SK-N-MC (cell line): ENCODE data around the gene SLC51B.
"Not testable (repeated sequence)": the region's sequence is repeated elsewhere in the genome, so short reads cannot be mapped to it uniquely, and the experiment has no call there.

Experiments
- DNase-seq: peaks from one replicate; pipeline ENCODE4 v3.0.0-alpha.2; 2011; ENCODE audit warnings: low read depth, low spot score
- H3K27ac ChIP-seq: fragments of 200-600 bp; sonication (generic); 2 replicates; pipeline ENCODE4 v1.5.1; 2016; ENCODE audit warnings: mixed run types
- H3K36me3 ChIP-seq: fragments of 200-600 bp; sonication (generic); 2 replicates; pipeline ENCODE4 v1.6.1; 2017; ENCODE audit warnings: antibody characterized with exemption, low read length, mixed read lengths; ENCODE audit not compliant: insufficient read depth
- H3K4me3 ChIP-seq: fragments of 200-600 bp; sonication (generic); 2 replicates; pipeline ENCODE4 v1.5.1; 2016
- H3K9ac ChIP-seq: fragments of 200-600 bp; sonication (generic); 2 replicates; pipeline ENCODE4 v1.8.0; 2017; ENCODE audit warnings: mixed run types, mixed read lengths; ENCODE audit not compliant: insufficient read length
- H3K9me3 ChIP-seq: fragments of 200-600 bp; sonication (generic); 2 replicates; pipeline ENCODE4 v1.6.1; 2017; ENCODE audit warnings: low read depth, mild to moderate bottlenecking, antibody characterized with exemption, low read length, moderate library complexity, mixed read lengths
- EZH2 ChIP-seq: fragments of 200-600 bp; sonication (generic); IDR thresholded peaks from one replicate; pipeline ENCODE4 v1.6.1; 2017; ENCODE audit warnings: antibody characterized with exemption
- FOXP2 ChIP-seq: optimal IDR thresholded peaks from 2 replicates; pipeline ENCODE3; 2011; ENCODE audit warnings: mild to moderate bottlenecking, moderate library complexity; ENCODE audit not compliant: insufficient read depth; ENCODE audit errors: extremely low read length, control extremely low read depth
- POLR2AphosphoS5 ChIP-seq: IDR thresholded peaks from 2 replicates; pipeline ENCODE4 v1.6.1; 2012; ENCODE audit warnings: mild to moderate bottlenecking, low read depth, low read length, borderline replicate concordance

SLC51B gene

GRCh38 chr15:65044724-65045481 is at the start of gene SLC51B:
Gene SLC51B, plus strand, starts transcription at chr15:65045387. Its CDS starts 4,618 bp downstream, at chr15:65050005.
- H3K9me3 ChIP-seq: no peaks in the 10 kb centered on the region
- no peak for TF ChIP-seq FOXP2
- no peak for TF ChIP-seq POLR2AphosphoS5
- TF ChIP-seq EZH2: no peak
- no peak within 1 kb of the TSS for H3K4me3 ChIP-seq
- H3K9ac ChIP-seq: no peak within 1 kb of the TSS
- H3K27ac ChIP-seq: no peak within 1 kb of the TSS
- no peak for DNase-seq
- H3K36me3 ChIP-seq: no peaks in the 10 kb centered on the region

DNA sequence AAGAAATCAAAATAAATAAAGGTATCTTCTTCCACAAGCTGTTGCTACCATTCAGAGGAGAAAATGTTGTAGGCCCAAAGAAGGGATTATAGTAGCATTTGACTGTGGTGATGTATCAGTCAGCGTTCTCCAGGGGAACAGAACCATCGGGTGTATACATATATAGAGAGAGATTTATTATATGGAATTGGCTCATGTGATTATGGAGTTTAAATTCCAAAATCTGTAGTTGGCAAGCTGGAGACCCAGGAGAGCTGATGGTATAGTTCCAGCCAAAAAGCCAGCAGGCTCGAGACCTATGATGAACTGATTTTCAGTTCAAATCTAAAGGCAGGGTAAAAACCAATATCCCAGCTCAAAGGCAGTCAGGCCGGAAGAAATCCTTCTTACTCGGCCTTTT is 48.1 kb upstream of the SLC51B start:
- H3K4me3 ChIP-seq: no peak overlapping the region
- TF ChIP-seq EZH2 (no peak), POLR2AphosphoS5 (no peak), FOXP2 (no peak)
- H3K9ac ChIP-seq: no peak overlapping the region
- H3K9me3 ChIP-seq: no peaks in the 10 kb centered on the region
- H3K36me3 ChIP-seq: no peaks in the 10 kb centered on the region
- DNase-seq: no peak
- H3K27ac ChIP-seq: no peak overlapping the region

DNA sequence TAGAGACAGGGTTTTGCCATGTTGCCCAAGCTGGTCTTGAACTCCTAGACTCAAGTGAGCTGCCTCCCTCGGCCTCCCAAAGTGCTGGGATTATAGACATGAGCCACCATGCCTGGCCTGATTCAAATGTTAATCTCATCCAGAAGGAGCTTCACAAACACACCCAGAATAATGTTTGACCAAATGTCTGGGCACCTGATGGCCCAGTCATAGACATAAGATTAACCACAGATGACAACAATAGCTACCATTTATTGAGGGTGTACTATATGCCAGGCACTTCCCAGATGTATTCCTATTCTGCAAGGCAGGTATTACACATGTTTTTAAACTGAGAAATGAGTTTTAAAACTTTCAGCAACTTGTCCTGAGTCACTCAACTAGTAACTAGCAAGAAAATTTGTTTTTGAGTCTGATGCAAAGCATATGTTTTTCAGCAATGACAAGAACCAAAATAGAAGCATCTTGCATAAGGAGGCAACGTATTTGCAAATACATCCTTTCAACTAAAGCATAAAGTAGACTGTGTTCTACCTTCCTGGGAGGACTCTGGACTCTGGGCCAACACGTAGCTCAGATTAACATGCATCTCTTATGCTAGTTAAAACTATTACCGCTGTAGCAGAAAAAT is 47.3 kb upstream of the SLC51B start:
- Histone ChIP-seq H3K9me3 (no peaks in the 10 kb centered on the region), H3K36me3 (no peaks in the 10 kb centered on the region), H3K9ac (no peak overlapping the region), H3K4me3 (no peak overlapping the region), H3K27ac (no peak overlapping the region)
- TF ChIP-seq FOXP2 (no peak), POLR2AphosphoS5 (no peak), EZH2 (no peak)
- DNase-seq: no peak

DNA sequence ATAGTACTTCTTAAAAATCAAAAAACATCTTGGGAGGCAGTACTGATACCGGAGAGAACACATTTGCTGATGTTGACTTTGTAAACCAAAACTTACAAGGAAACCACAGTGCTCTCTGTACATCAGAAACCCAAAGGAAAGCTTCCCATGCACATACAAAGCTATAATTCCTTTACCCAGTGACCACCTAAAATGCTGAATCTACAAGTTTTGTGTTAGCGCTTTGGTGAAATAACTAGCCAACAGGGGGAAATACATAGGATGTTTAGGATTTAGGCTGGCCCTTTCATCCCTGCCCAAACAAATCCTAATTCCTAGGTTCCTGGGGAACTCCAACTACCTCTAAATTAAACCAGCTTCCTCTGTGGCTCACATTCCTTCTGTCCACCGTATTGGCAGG is 40.2 kb upstream of the SLC51B start:
- no peak for TF ChIP-seq FOXP2
- TF ChIP-seq EZH2: no peak
- TF ChIP-seq POLR2AphosphoS5: no peak
- no peaks in the 10 kb centered on the region for H3K9me3 ChIP-seq
- H3K36me3 ChIP-seq: no peaks in the 10 kb centered on the region
- no peak overlapping the region for H3K27ac ChIP-seq
- no peak overlapping the region for H3K9ac ChIP-seq
- H3K4me3 ChIP-seq: no peak overlapping the region
- DNase-seq: no peak

- Histone ChIP-seq H3K36me3 (no peaks in the 10 kb centered on the region), H3K27ac (no peak overlapping the region), H3K9ac (no peak overlapping the region), H3K9me3 (no peaks in the 10 kb centered on the region), H3K4me3 (no peak overlapping the region)
- DNase-seq: no peak
- TF ChIP-seq FOXP2 (no peak), EZH2 (no peak), POLR2AphosphoS5 (no peak)
These were observed 38.3 kb upstream of the SLC51B start for GRCh38 chr15:65006876-65007275.

DNA sequence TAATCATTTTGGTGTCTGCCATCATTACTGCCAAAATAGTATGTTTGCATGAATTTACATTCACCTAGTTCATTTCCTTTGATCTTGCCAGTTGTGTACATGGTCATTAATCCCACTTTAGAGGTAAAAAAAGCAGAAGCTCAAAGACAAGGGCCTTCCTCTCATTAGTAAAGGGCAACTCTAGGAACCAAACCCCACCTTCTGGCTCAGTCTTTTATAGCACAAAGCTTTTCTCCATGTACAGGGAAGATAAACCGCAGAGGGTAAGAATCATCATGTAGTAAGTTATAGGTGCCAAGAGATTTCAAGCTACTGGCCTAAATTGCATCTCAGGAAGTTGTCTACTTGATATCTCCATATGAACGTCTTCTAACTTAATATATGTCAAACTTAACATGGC is 36.2 kb upstream of the SLC51B start:
- no peak overlapping the region for H3K9ac ChIP-seq
- peaks cover 15% of the 10 kb centered on the region for H3K36me3 ChIP-seq
- H3K9me3 ChIP-seq: peaks cover 4% of the 10 kb centered on the region; the same call in 1 of the 2 replicates
- TF ChIP-seq POLR2AphosphoS5: no peak
- TF ChIP-seq FOXP2: no peak
- no peak for TF ChIP-seq EZH2
- DNase-seq: no peak
- no peak overlapping the region for H3K27ac ChIP-seq
- no peak overlapping the region for H3K4me3 ChIP-seq

- DNase-seq, H3K9ac ChIP-seq, H3K9me3 ChIP-seq, H3K4me3 ChIP-seq, H3K27ac ChIP-seq: not testable (repeated sequence)
- H3K36me3 ChIP-seq: peaks cover 37% of the 10 kb centered on the region
These were observed 34.0 kb upstream of the SLC51B start for GRCh38 chr15:65011198-65011597.

- H3K36me3 ChIP-seq: peaks cover 39% of the 10 kb centered on the region
- DNase-seq: no peak
- no peaks in the 10 kb centered on the region for H3K9me3 ChIP-seq
- no peak overlapping the region for H3K27ac ChIP-seq
- no peak overlapping the region for H3K9ac ChIP-seq
- no peak overlapping the region for H3K4me3 ChIP-seq
- no peak for TF ChIP-seq FOXP2
- TF ChIP-seq EZH2: no peak
- no peak for TF ChIP-seq POLR2AphosphoS5
These were observed 24.8 kb upstream of the SLC51B start for GRCh38 chr15:65020419-65020818.
